B cell (primary cell): ENCODE data around the gene CCDC137. TPM values are rescaled to one million over a fixed set of nuclear protein-coding genes. Genes with fewer than 3 reads are reported as not detected.

ENCODE experiments used
- ATAC-seq: fragments of 200-7000 bp; cut with Tn5 transposase; one replicate; pipeline ENCODE4 v1.10.0; 2021; ENCODE audit warnings: low read depth, mild to moderate bottlenecking, moderate number of reproducible peaks, moderate library complexity
- CTCF ChIA-PET: fragments of 350-600 bp; sonication (Branson Sonifier 250); formaldehyde crosslinking; loops from one replicate; lab custom pipeline; 2021; ENCODE audit warnings: antibody characterized with exemption, inconsistent platforms; lab: Charles Lee
- POLR2A ChIA-PET: fragments of 350-600 bp; sonication (Branson Sonifier 250); formaldehyde crosslinking; loops from one replicate; lab custom pipeline; 2021; ENCODE audit warnings: antibody characterized with exemption; lab: Charles Lee
- DNase-seq: peaks from one replicate; pipeline ENCODE4 v3.0.0; 2013
- H2AFZ ChIP-seq: 2 replicates; pipeline ENCODE4 v1.6.1; 2012; ENCODE audit warnings: mild to moderate bottlenecking, low read depth, low read length; ENCODE audit not compliant: insufficient read depth, poor library complexity, severe bottlenecking
- H3K27ac ChIP-seq, 2 donors: 1 replicate in 1 of 2; 2 replicates in 1 of 2; pipeline ENCODE4 v1.5.1; 2012 to 2013; ENCODE audit warnings: low read length in 2 of 2, mild to moderate bottlenecking in 2 of 2, moderate library complexity in 1 of 2
- H3K27me3 ChIP-seq, 4 experiments: fragments of 200-600 bp in 1 of 4; sonication (generic) in 1 of 4; replicated peaks in 1 of 4; 1 replicate in 2 of 4; 2 replicates in 2 of 4; pipeline versions ENCODE4 v1.6.1 to v1.7.0; 2013 to 2016; ENCODE audit warnings: low read length in 3 of 4, mild to moderate bottlenecking in 2 of 4, mixed read lengths in 1 of 4, moderate library complexity in 1 of 4; ENCODE audit not compliant: insufficient read depth in 4 of 4, control insufficient read depth in 3 of 4; ENCODE audit errors: control extremely low read depth in 1 of 4
- H3K36me3 ChIP-seq, 2 experiments: replicated peaks in 1 of 2; 1 replicate in 1 of 2; 2 replicates in 1 of 2; pipeline versions ENCODE4 v1.6.1 to v1.7.1; 2013; ENCODE audit warnings: low read length in 1 of 2; ENCODE audit not compliant: insufficient read depth in 2 of 2, control insufficient read depth in 1 of 2; ENCODE audit errors: control extremely low read depth in 1 of 2, extremely low read depth in 1 of 2
- H3K4me1 ChIP-seq, 2 donors: fragments of 200-600 bp in 1 of 2; sonication (generic) in 1 of 2; 1 replicate in 1 of 2; 2 replicates in 1 of 2; pipeline versions ENCODE4 v1.5.1 to v1.6.1; 2013 to 2017; ENCODE audit warnings: low read length in 2 of 2; ENCODE audit not compliant: control insufficient read depth in 2 of 2, insufficient read depth in 2 of 2
- H3K4me2 ChIP-seq: replicated peaks from 2 replicates; pipeline ENCODE3; 2012; ENCODE audit warnings: mild to moderate bottlenecking, low read depth, low read length; ENCODE audit not compliant: poor library complexity, severe bottlenecking
- H3K4me3 ChIP-seq, 5 experiments: fragments of 200-600 bp in 1 of 5; sonication (generic) in 1 of 5; 1 replicate in 3 of 5; 2 replicates in 2 of 5; pipeline versions ENCODE4 v1.5.1 to v1.7.0; 2011 to 2016; ENCODE audit warnings: low read length in 4 of 5, mild to moderate bottlenecking in 4 of 5, low read depth in 2 of 5, control low read depth in 1 of 5, moderate library complexity in 1 of 5; ENCODE audit not compliant: insufficient read depth in 1 of 5; ENCODE audit errors: control extremely low read depth in 1 of 5, extremely low read depth in 1 of 5
- H3K79me2 ChIP-seq: fragments of 200-600 bp; sonication (generic); one replicate; pipeline ENCODE4 v1.6.0; 2016; ENCODE audit warnings: low read length; ENCODE audit not compliant: control insufficient read depth, insufficient read depth
- H3K9ac ChIP-seq: fragments of 200-600 bp; sonication (generic); 2 replicates; pipeline ENCODE4 v1.6.1; 2017; ENCODE audit warnings: mild to moderate bottlenecking, low read length, moderate library complexity
- H3K9me3 ChIP-seq, 3 donors: one replicate each; pipeline versions ENCODE4 v1.6.1 to v1.7.1; 2013; ENCODE audit warnings: low read length in 2 of 3; ENCODE audit not compliant: control insufficient read depth in 2 of 3, insufficient read depth in 1 of 3; ENCODE audit errors: control extremely low read depth in 1 of 3
- H4K20me1 ChIP-seq: 2 replicates; pipeline ENCODE4 v1.6.0; 2012; ENCODE audit warnings: mild to moderate bottlenecking, low read length; ENCODE audit not compliant: insufficient read depth, control insufficient read depth, poor library complexity, severe bottlenecking
- H3K27ac Mint-ChIP-seq: one replicate; pipeline ENCODE4 v1.8.0; 2021; ENCODE audit warnings: mixed read lengths
- H3K27me3 Mint-ChIP-seq: one replicate; pipeline ENCODE4 v1.8.0; 2021; ENCODE audit warnings: mixed read lengths
- H3K4me1 Mint-ChIP-seq: one replicate; pipeline ENCODE4 v1.8.0; 2021; ENCODE audit warnings: mixed read lengths
- H3K4me3 Mint-ChIP-seq: one replicate; pipeline ENCODE4 v1.8.0; 2021; ENCODE audit warnings: mixed read lengths
- H3K9me3 Mint-ChIP-seq: one replicate; pipeline ENCODE4 v1.8.0; 2022; ENCODE audit warnings: mixed read lengths; ENCODE audit not compliant: insufficient read depth
- EZH2 ChIP-seq: IDR thresholded peaks from 2 replicates; pipeline ENCODE4 v1.6.1; 2012; ENCODE audit warnings: borderline replicate concordance, low read depth, mild to moderate bottlenecking, moderate library complexity, low read length; ENCODE audit not compliant: insufficient read depth, poor library complexity, severe bottlenecking
- WGBS: methylation state at CpG from one replicate; pipeline ENCODE4 v1.1.5; 2013; ENCODE audit warnings: missing lambda C conversion rate; ENCODE audit not compliant: insufficient coverage; 5-methylcytosine and 5-hydroxymethylcytosine counted together
- intact Hi-C: fragments of 100-400 bp; cut with micrococcal nuclease; formaldehyde crosslinking; loops from one replicate; pipeline ENCODE4 v1.10.0; 2022
- polyA plus RNA-seq: library from polyadenylated mRNA; depleted of rRNA; stranded (reverse); fragments of >200 nt; gene quantifications from 2 replicates; pipeline ENCODE4 v1.2.3, GENCODE V29; 2012
- total RNA-seq, 2 donors: library from RNA; stranded (reverse); fragments of 120-200 nt in 1 of 2; gene quantifications; 1 replicate in 1 of 2; 2 replicates in 1 of 2; pipeline versions ENCODE4 v1.2.3 to v1.2.4, GENCODE V29; 2013 to 2022
- TF ChIP-seq, protein P1 (sequence below): fragments of 200-600 bp; IDR thresholded peaks from one replicate; pipeline ENCODE4 v1.8.0; 2022; ENCODE audit warnings: antibody characterized with exemption, mild to moderate bottlenecking

The CCDC137 gene
- total and polyA plus RNA-seq, 2 donors (not counting 1 experiment from before 2014, with no cell fraction given): 18.8 to 36.0 TPM

DNA sequence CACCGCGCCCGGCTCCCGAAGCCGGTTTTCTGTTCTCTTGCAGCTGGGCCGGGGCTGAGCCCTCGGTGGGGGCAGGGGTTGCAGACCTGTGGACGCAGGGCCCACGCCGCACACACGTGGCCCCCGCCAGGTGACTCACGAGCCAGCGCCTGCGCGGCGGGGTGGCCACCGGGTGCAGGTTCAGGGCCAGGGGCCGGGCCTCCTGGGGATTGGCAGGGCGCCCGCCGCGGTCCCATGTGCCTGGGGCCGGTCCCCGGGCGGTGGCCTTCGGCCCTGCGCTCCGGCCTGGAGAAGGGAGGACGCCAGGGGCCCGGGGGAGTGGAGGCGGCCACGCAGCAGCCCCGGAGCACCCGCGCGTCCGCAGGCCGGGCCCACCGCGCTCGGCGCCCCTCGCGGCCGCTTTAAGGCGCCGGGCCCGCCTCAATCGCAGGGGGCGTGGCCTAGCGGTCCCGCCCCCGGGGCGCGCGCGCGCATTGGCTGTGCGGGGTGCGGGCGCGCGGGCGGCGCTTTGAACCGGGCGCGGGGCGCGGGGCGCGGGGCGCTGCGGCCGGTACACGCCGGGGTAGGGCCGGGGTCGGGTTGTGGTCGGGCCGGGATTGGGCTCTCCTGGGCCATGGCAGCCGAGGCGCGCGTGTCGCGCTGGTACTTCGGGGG, 45.4 kb downstream of the CCDC137 start, which contains the start of gene SLC25A10:
SLC25A10 (plus strand) TSS at position 471 of the 654 bp plus-strand sequence; CDS start at position 614, 143 bp downstream.
- TF ChIP-seq, protein P1, sequence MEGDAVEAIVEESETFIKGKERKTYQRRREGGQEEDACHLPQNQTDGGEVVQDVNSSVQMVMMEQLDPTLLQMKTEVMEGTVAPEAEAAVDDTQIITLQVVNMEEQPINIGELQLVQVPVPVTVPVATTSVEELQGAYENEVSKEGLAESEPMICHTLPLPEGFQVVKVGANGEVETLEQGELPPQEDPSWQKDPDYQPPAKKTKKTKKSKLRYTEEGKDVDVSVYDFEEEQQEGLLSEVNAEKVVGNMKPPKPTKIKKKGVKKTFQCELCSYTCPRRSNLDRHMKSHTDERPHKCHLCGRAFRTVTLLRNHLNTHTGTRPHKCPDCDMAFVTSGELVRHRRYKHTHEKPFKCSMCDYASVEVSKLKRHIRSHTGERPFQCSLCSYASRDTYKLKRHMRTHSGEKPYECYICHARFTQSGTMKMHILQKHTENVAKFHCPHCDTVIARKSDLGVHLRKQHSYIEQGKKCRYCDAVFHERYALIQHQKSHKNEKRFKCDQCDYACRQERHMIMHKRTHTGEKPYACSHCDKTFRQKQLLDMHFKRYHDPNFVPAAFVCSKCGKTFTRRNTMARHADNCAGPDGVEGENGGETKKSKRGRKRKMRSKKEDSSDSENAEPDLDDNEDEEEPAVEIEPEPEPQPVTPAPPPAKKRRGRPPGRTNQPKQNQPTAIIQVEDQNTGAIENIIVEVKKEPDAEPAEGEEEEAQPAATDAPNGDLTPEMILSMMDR: peak; percentile 15
- TF ChIP-seq EZH2: no peak
- Histone ChIP-seq H2AFZ (peak within 1 kb of the TSS; percentile 86), H3K4me2 (peak within 1 kb of the TSS; percentile 95), H3K4me3 (peak within 1 kb of the TSS in 4 of 5 experiments; percentile 35 to 80 (median 62)), H4K20me1 (no peaks in the 10 kb centered on the region), H3K27me3 (peaks cover 0 to 3% (median 0%) of the 10 kb centered on the region in 4 experiments), H3K4me1 (peaks cover 15 to 25% of the 10 kb centered on the region in 2 donors), H3K36me3 (peaks cover 0 to 7% of the 10 kb centered on the region in 2 experiments), H3K27ac (no peak within 1 kb of the TSS), H3K79me2 (no peaks in the 10 kb centered on the region), H3K9me3 (no peaks in the 10 kb centered on the region), H3K9ac (peak within 1 kb of the TSS; percentile 70)
- H3K4me1 Mint-ChIP-seq: peaks cover 12% of the 10 kb centered on the region
- peak within 1 kb of the TSS; percentile 89 for H3K4me3 Mint-ChIP-seq
- POLR2A ChIA-PET: interaction anchor here (0.7 to 1.3 kb wide), 2 partner anchors 28 to 121 kb away, joined by 7 to 8 read pairs; partner anchors contain the start of genes ARL16, HGS and MCRIP1
- ATAC-seq (peak; percentile 89), DNase-seq (peak; percentile 87)
- under 1% methylated on average over 89 of the region's 89 CpGs for WGBS
- CTCF ChIA-PET: interaction anchor here (0.6 to 0.9 kb wide), 3 partner anchors 9 to 151 kb away, joined by 3 read pairs; partner anchors contain the start of gene MRPL12
- H3K9me3 Mint-ChIP-seq: no peaks in the 10 kb centered on the region
- no peaks in the 10 kb centered on the region for H3K27me3 Mint-ChIP-seq
- H3K27ac Mint-ChIP-seq: peak within 1 kb of the TSS; percentile 78
- intact Hi-C loops: loop anchor here (1.0 to 2.0 kb wide), 4 partner anchors 9 to 199 kb away; partner anchors contain the start of genes ACTG1, ARL16, MRPL12 and P4HB
